K562 (cell line): ENCODE measurements around the gene CHRNA9. TPM values are rescaled to one million over a fixed set of nuclear protein-coding genes. Genes with fewer than 3 reads are reported as not detected.

Experiments
- ATAC-seq: fragments of 200-7000 bp; cut with Tn5 transposase; 3 replicates; pipeline ENCODE4 v1.9.1; 2020; ENCODE audit warnings: moderate library complexity
- BruUV-seq: library from RNA; stranded (reverse); fragments of 400-500 nt; replicated peaks from 2 replicates; lab custom pipeline; 2021; lab: Mats Ljungman, UMichigan
- CTCF ChIA-PET: fragments of 300-600 bp; formaldehyde crosslinking; extraction: SDS; loops from one replicate; lab custom pipeline; 2021; ENCODE audit warnings: low intra/inter-chr PET ratio; lab: Yijun Ruan, JAX
- POLR2A ChIA-PET: fragments of 300-600, 350-650 bp; sonication (Branson Sonifier 250); formaldehyde crosslinking; extraction: SDS; loops from one replicate; lab custom pipeline; 2021; ENCODE audit warnings: antibody characterized with exemption, inconsistent platforms; lab: Yijun Ruan, JAX
- DNase-seq, 4 experiments: peaks; one replicate each; pipeline versions ENCODE4 v3.0.0 to v3.0.0-alpha.2; 2011 to 2018; ENCODE audit warnings: low spot score in 3 of 4, mixed read lengths in 3 of 4; ENCODE audit errors: extremely low read depth in 1 of 4
- FAIRE-seq: peaks from 2 replicates; lab custom pipeline; 2011; peaks lifted over from hg19 to GRCh38; lab: Jason Lieb, UNC
- H2AFZ ChIP-seq: 2 replicates; pipeline ENCODE4 v1.6.0; 2011; ENCODE audit warnings: low read depth, low read length, control low read depth, inconsistent platforms
- H3K27ac ChIP-seq: fragments of 200-600 bp; 3 replicates; pipeline ENCODE4 v1.8.0; 2011; ENCODE audit warnings: low read depth, mild to moderate bottlenecking, control low read depth, inconsistent platforms, low read length, moderate library complexity, mixed read lengths; ENCODE audit errors: extremely low read depth
- H3K27me3 ChIP-seq, 2 experiments: fragments of 300-600 bp in 1 of 2; 2 replicates in 1 of 2; 3 replicates in 1 of 2; pipeline versions ENCODE4 v1.6.0 to v1.8.0; 2011; ENCODE audit warnings: inconsistent platforms in 2 of 2, low read length in 2 of 2, mild to moderate bottlenecking in 1 of 2, mixed read lengths in 1 of 2, moderate library complexity in 1 of 2; ENCODE audit not compliant: control insufficient read depth in 2 of 2, insufficient read depth in 2 of 2
- H3K36me3 ChIP-seq: fragments of 300-600 bp; 3 replicates; pipeline ENCODE4 v1.8.0; 2011; ENCODE audit warnings: mild to moderate bottlenecking, low read length, inconsistent platforms; ENCODE audit not compliant: control insufficient read depth, insufficient read depth
- H3K4me1 ChIP-seq, 2 experiments: fragments of 200-600 bp in 1 of 2; replicated peaks in 1 of 2; 2 replicates in 1 of 2; 3 replicates in 1 of 2; pipeline versions ENCODE4 v1.5.1 to v1.8.0; 2011; ENCODE audit warnings: inconsistent platforms in 2 of 2, low read length in 2 of 2, mild to moderate bottlenecking in 1 of 2, mixed read lengths in 1 of 2, moderate library complexity in 1 of 2; ENCODE audit not compliant: control insufficient read depth in 2 of 2, insufficient read depth in 2 of 2
- H3K4me2 ChIP-seq: 2 replicates; pipeline ENCODE4 v1.6.1; 2011; ENCODE audit warnings: low read length, control low read depth, inconsistent platforms, mixed read lengths; ENCODE audit not compliant: insufficient read depth
- H3K4me3 ChIP-seq: fragments of 200-600 bp; sonication (generic), shearing (Covaris generic); 2 replicates; pipeline ENCODE4 v1.5.1; 2016; ENCODE audit warnings: control low read depth, inconsistent platforms
- H3K79me2 ChIP-seq: fragments of 200-600 bp; 3 replicates; pipeline ENCODE4 v1.8.0; 2011; ENCODE audit warnings: low read length, inconsistent platforms; ENCODE audit not compliant: control insufficient read depth, insufficient read depth
- H3K9ac ChIP-seq, 2 experiments: 2 replicates each; pipeline versions ENCODE4 v1.6.0 to v1.6.1; 2011; ENCODE audit warnings: low read depth in 2 of 2, low read length in 2 of 2, control low read depth in 1 of 2, inconsistent platforms in 1 of 2, mild to moderate bottlenecking in 1 of 2, mixed read lengths in 1 of 2; ENCODE audit not compliant: insufficient read depth in 1 of 2
- H3K9me1 ChIP-seq: one replicate; pipeline ENCODE4 v1.6.0; 2011; ENCODE audit warnings: inconsistent platforms, mild to moderate bottlenecking, low read length, moderate library complexity; ENCODE audit not compliant: control insufficient read depth, insufficient read depth
- H3K9me3 ChIP-seq: replicated peaks from 2 replicates; pipeline ENCODE4 v1.5.1; 2011; ENCODE audit warnings: low read depth, low read length, inconsistent platforms; ENCODE audit not compliant: control insufficient read depth, insufficient read depth
- H4K20me1 ChIP-seq: replicated peaks from 2 replicates; pipeline ENCODE4 v1.6.1; 2011; ENCODE audit warnings: low read length, inconsistent platforms, mixed read lengths; ENCODE audit not compliant: control insufficient read depth, insufficient read depth
- JUN ChIP-seq, 2 experiments: sonication (generic) in 1 of 2; formaldehyde crosslinking in 1 of 2; IDR thresholded peaks; 2 replicates each; pipeline versions ENCODE4 v1.6.1 to v1.8.0; 2012 to 2022; ENCODE audit warnings: borderline replicate concordance in 2 of 2, mild to moderate bottlenecking in 2 of 2, improper control_type of control experiment in 1 of 2, low read depth in 1 of 2, low read length in 1 of 2, missing genetic modification reagents in 1 of 2
- MAZ ChIP-seq, 2 experiments: fragments of 450-650 bp in 1 of 2; sonication (generic) in 1 of 2; formaldehyde crosslinking; IDR thresholded peaks in 1 of 2; conservative IDR thresholded peaks in 1 of 2; 2 replicates each; pipeline versions ENCODE4 v1.4.0 to v1.5.0; 2020; ENCODE audit warnings: mild to moderate bottlenecking in 1 of 2, missing genetic modification reagents in 1 of 2
- STAG1 ChIP-seq: sonication (generic); formaldehyde crosslinking; IDR thresholded peaks from 2 replicates; pipeline ENCODE4 v1.5.0; 2020; ENCODE audit warnings: missing genetic modification reagents, borderline replicate concordance
- TAF1 ChIP-seq: IDR thresholded peaks from 2 replicates; pipeline ENCODE4 v1.6.1; 2011; ENCODE audit warnings: mild to moderate bottlenecking, low read length, moderate library complexity; ENCODE audit not compliant: insufficient read depth, control insufficient read depth, severe bottlenecking; ENCODE audit errors: extremely low read depth
- ZNF384 ChIP-seq: IDR thresholded peaks from 2 replicates; pipeline ENCODE4 v1.6.1; 2012; ENCODE audit warnings: low read depth, low read length, improper control_type of control experiment
- WGBS: fragments of 100-300 bp; shearing (Covaris generic); methylation state at CpG from one replicate; pipeline ENCODE4 v1.1.6; 2016; ENCODE audit warnings: low coverage, mixed read lengths; ENCODE audit not compliant: insufficient coverage; ENCODE audit errors: missing lambda C conversion rate; 5-methylcytosine and 5-hydroxymethylcytosine counted together
- in situ Hi-C: fragments of 300-500 bp; cut with MboI; formaldehyde crosslinking; loops from 4 replicates; pipeline ENCODE4 v1.15.0; 2018; ENCODE audit warnings: inconsistent platforms, mixed read lengths
- intact Hi-C: fragments of 100-400 bp; cut with micrococcal nuclease; formaldehyde crosslinking; loops from 2 replicates; pipeline ENCODE4 v1.14.2; 2022
- polyA plus RNA-seq, 8 experiments: library from polyadenylated mRNA; depleted of rRNA in 4 of 8; stranded (reverse) in 5 of 8; unstranded in 3 of 8; fragments of >200 nt; fragmentation: Nextera tagmentation in 2 of 8; fragmentation: Illumina TruSeq in 1 of 8; extraction: Ambion mirVana in 2 of 8; extraction: Trizol in 1 of 8; gene quantifications; 2 replicates each; pipeline versions ENCODE4 v1.2.1 to v1.2.3, GENCODE V29; 2011 to 2014; ENCODE audit warnings: inconsistent platforms in 1 of 8, missing spikeins in 1 of 8
- total RNA-seq, 7 experiments: library from RNA; depleted of rRNA in 6 of 7; stranded (reverse); fragments of >200 nt in 6 of 7; fragmentation: Illumina TruSeq in 2 of 7; extraction: Trizol in 2 of 7; gene quantifications; 2 replicates each; pipeline versions ENCODE4 v1.2.1 to v1.2.3, GENCODE V29; 2011 to 2021; ENCODE audit warnings: low replicate concordance in 1 of 7
- TF ChIP-seq, protein P1 (sequence below): fragments of 250-450 bp; sonication (Bioruptor Pico); IDR thresholded peaks from 2 replicates; pipeline ENCODE4 v1.4.0; 2020; ENCODE audit warnings: mild to moderate bottlenecking, moderate library complexity
- TF ChIP-seq, protein P2 (sequence below): IDR thresholded peaks from 2 replicates; pipeline ENCODE4 v1.6.1; 2011; ENCODE audit not compliant: insufficient read length; ENCODE audit errors: extremely low read depth
- TF ChIP-seq, protein P3 (sequence below), 3 experiments: fragments of 200-800 bp in 1 of 3; fragments of 250-450 bp in 1 of 3; fragments of 450-650 bp in 1 of 3; sonication (Bioruptor Pico) in 1 of 3; sonication (Bioruptor generic) in 1 of 3; formaldehyde crosslinking in 1 of 3; IDR thresholded peaks; 2 replicates each; pipeline versions ENCODE4 v1.6.1 to v1.8.0; 2016 to 2022; ENCODE audit warnings: mild to moderate bottlenecking in 2 of 3, missing genetic modification characterization in 2 of 3, missing compliant biosample characterization in 1 of 3, moderate library complexity in 1 of 3

The CHRNA9 gene
- total and polyA plus RNA-seq, 9 of the 15 experiments (the other 6 are each of a cell fraction or from before 2014, with no cell fraction given), result not detected

DNA sequence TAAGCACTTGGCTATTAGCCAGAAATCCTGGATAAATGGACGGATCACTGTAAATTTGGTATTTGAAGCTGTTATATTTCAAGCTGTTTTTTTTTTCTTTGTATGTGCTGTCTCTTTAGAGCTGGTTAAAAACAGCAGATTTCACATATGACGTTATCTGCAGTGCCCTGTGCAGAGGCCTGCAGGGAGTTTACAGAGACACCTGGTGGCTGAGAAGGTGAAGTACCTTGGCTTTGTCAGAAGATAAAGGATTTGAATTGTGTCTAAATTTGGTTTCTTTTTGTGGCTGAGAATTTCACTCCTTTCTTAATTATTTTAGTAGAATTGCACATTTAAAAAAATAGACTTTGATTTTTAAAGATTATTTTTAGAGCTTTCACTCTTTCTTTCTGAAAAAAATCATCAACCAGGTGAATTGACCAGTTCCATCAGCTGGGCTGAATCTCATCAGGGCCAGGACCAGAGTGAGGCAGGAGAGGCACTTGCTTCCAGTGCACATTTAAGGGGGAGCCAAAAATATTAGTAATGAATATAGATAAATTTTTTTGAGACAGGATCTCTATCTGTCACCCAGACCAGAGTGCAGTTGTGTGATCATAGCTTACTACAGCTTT is 9.6 kb upstream of the CHRNA9 start:
- FAIRE-seq (peak; percentile 92), DNase-seq (peak; percentile 72 to 79 (median 75)), ATAC-seq (peak; percentile 95)
- CTCF ChIA-PET, result interaction anchor here (0.6 to 2.1 kb wide), 4 partner anchors 9 to 269 kb away, joined by 3 to 24 read pairs (median 4); partner anchors contain the start of gene N4BP2
- no peak overlapping the region for H3K4me2 ChIP-seq
- in situ Hi-C loops, result no loop called here
- no peaks in the 10 kb centered on the region for H3K79me2 ChIP-seq
- H3K9ac ChIP-seq, result no peak overlapping the region
- H3K4me1 ChIP-seq, result no peaks in the 10 kb centered on the region
- H4K20me1 ChIP-seq, result no peaks in the 10 kb centered on the region; the same call in 1 of the 2 replicates
- no peak overlapping the region for H3K27ac ChIP-seq
- H3K4me3 ChIP-seq, result no peak overlapping the region
- H2AFZ ChIP-seq, result no peak overlapping the region
- POLR2A ChIA-PET, result interaction anchor here (0.6 to 1.7 kb wide), 5 partner anchors 9 to 507 kb away, joined by 3 to 7 read pairs (median 3); partner anchors contain the start of gene N4BP2
- no peaks in the 10 kb centered on the region for H3K36me3 ChIP-seq
- H3K27me3 ChIP-seq, result peaks cover 9 to 20% of the 10 kb centered on the region in 2 experiments
- no peaks in the 10 kb centered on the region for H3K9me1 ChIP-seq
- no peaks in the 10 kb centered on the region for H3K9me3 ChIP-seq
- no TSS peak for BruUV-seq
- 0% methylated on average over 2 of the region's 2 CpGs for WGBS
- intact Hi-C loops, result loop anchor here (10.0 kb wide), 2 partner anchors 389 to 519 kb away; no protein-coding TSS in a partner anchor
- TF ChIP-seq, protein P1, sequence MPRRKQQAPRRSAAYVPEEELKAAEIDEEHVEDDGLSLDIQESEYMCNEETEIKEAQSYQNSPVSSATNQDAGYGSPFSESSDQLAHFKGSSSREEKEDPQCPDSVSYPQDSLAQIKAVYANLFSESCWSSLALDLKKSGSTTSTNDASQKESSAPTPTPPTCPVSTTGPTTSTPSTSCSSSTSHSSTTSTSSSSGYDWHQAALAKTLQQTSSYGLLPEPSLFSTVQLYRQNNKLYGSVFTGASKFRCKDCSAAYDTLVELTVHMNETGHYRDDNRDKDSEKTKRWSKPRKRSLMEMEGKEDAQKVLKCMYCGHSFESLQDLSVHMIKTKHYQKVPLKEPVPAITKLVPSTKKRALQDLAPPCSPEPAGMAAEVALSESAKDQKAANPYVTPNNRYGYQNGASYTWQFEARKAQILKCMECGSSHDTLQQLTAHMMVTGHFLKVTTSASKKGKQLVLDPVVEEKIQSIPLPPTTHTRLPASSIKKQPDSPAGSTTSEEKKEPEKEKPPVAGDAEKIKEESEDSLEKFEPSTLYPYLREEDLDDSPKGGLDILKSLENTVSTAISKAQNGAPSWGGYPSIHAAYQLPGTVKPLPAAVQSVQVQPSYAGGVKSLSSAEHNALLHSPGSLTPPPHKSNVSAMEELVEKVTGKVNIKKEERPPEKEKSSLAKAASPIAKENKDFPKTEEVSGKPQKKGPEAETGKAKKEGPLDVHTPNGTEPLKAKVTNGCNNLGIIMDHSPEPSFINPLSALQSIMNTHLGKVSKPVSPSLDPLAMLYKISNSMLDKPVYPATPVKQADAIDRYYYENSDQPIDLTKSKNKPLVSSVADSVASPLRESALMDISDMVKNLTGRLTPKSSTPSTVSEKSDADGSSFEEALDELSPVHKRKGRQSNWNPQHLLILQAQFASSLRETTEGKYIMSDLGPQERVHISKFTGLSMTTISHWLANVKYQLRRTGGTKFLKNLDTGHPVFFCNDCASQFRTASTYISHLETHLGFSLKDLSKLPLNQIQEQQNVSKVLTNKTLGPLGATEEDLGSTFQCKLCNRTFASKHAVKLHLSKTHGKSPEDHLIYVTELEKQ (CRISPR knock-in tag), result no peak
- peak; percentile 40; the same call in 1 of the 2 replicates for TF ChIP-seq JUN (IDR thresholded peaks at IDR 0.05; ENCODE audit: borderline replicate concordance, low read depth, low read length)
- TF ChIP-seq JUN (CRISPR knock-in tag; IDR thresholded peaks at IDR 0.05; ENCODE audit: borderline replicate concordance), result no peak
- TF ChIP-seq TAF1, result no peak
- TF ChIP-seq, protein P2, sequence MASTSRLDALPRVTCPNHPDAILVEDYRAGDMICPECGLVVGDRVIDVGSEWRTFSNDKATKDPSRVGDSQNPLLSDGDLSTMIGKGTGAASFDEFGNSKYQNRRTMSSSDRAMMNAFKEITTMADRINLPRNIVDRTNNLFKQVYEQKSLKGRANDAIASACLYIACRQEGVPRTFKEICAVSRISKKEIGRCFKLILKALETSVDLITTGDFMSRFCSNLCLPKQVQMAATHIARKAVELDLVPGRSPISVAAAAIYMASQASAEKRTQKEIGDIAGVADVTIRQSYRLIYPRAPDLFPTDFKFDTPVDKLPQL, result no peak
- TF ChIP-seq, protein P3, sequence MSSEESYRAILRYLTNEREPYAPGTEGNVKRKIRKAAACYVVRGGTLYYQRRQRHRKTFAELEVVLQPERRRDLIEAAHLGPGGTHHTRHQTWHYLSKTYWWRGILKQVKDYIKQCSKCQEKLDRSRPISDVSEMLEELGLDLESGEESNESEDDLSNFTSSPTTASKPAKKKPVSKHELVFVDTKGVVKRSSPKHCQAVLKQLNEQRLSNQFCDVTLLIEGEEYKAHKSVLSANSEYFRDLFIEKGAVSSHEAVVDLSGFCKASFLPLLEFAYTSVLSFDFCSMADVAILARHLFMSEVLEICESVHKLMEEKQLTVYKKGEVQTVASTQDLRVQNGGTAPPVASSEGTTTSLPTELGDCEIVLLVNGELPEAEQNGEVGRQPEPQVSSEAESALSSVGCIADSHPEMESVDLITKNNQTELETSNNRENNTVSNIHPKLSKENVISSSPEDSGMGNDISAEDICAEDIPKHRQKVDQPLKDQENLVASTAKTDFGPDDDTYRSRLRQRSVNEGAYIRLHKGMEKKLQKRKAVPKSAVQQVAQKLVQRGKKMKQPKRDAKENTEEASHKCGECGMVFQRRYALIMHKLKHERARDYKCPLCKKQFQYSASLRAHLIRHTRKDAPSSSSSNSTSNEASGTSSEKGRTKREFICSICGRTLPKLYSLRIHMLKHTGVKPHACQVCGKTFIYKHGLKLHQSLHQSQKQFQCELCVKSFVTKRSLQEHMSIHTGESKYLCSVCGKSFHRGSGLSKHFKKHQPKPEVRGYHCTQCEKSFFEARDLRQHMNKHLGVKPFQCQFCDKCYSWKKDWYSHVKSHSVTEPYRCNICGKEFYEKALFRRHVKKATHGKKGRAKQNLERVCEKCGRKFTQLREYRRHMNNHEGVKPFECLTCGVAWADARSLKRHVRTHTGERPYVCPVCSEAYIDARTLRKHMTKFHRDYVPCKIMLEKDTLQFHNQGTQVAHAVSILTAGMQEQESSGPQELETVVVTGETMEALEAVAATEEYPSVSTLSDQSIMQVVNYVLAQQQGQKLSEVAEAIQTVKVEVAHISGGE (CRISPR knock-in tag; IDR thresholded peaks at IDR 0.05), result no peak
- TF ChIP-seq ZNF384, result peak; percentile 40; the same call in 1 of the 2 replicates
- 0 out of 4 replicates have a peak, but pooled peaks of 1 of the 2 experiments have one; percentile 35 for TF ChIP-seq MAZ (CRISPR knock-in tag; conservative IDR thresholded peaks at IDR 0.05 in 1 of 2, IDR thresholded peaks at IDR 0.05 in 1 of 2)
- peak; percentile 55; the same call in 1 of the 2 replicates for TF ChIP-seq STAG1
